HG03469 (cell line): ENCODE results near the gene ATP5F1B.

Experiments
- ATAC-seq: cut with Tn5 transposase; IDR thresholded peaks from one replicate; pipeline ENCODE4 v1.9.1; 2021; ENCODE audit warnings: mild to moderate bottlenecking, moderate library complexity, moderate number of reproducible peaks; ENCODE audit not compliant: unreplicated experiment

The ATP5F1B gene

DNA sequence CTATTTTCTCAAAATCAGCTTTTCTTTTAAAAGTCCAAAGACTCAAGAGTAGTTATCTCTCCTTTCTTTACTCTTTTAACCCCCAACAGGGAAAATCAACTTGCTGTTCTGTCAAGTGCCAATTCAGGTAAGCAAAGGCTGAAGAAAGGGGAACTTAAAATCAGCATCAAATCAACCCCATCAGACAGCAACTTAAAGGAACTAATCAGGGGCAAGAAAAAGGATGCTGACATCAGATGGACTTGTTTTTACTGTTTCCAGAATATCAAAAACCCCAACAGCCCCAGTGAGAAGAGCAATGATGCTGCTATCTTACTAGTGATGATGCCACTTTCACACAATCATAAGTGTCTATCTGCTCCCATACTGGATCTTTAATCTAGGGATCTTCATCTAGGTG lies 19.1 kb downstream of the ATP5F1B start:
- ATAC-seq = no peak

DNA sequence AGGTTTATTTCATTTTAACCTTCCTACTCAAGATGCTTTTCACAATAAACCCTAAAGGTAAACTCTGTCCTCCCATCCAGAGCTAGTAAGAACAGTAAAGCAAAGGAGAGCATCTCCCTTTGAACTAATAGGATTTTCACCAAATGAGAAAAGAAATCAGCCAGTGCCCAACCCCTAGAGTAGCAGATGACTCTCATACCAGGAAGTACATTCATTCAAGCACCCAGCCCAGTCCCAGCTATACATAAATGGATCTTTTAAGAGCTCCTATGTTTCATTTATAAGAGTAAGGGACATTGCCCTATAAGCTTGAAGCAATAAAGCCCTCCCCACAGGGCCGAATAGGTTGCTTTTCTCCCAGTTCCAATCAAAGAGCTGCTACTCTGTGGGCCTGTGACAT lies 23.2 kb downstream of the ATP5F1B start:
- ATAC-seq = no peak

- ATAC-seq = no peak
These were observed 28.9 kb downstream of the ATP5F1B start for GRCh38 chr12:56616925-56617324.

DNA sequence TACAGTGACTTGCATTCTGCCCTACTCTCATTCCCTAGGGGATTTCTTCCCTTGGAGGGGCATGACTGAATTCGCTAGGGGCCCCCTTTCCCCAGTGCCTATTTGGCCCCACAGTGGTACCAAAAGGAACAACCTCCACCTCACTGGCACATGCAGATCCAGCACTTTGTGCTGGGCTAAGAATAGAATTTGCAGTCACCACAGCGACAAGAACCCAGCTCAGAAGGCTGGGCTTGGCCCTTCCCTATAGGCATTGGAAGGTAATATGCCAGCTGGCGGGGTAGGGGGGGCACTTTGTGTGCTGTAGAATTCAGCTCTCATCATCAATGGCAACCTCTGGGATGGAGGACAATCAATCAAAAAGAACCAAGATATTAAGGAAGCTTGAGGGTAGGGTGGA lies 29.5 kb downstream of the ATP5F1B start:
- ATAC-seq = no peak

GRCh38 chr12:56614627-56615026 lies 31.2 kb downstream of the ATP5F1B start:
- no peak for ATAC-seq

- ATAC-seq = no peak
These were observed 41.4 kb downstream of the ATP5F1B start for GRCh38 chr12:56604355-56604754.

- ATAC-seq = no peak
These were observed 43.5 kb downstream of the ATP5F1B start for GRCh38 chr12:56602239-56602638.

DNA sequence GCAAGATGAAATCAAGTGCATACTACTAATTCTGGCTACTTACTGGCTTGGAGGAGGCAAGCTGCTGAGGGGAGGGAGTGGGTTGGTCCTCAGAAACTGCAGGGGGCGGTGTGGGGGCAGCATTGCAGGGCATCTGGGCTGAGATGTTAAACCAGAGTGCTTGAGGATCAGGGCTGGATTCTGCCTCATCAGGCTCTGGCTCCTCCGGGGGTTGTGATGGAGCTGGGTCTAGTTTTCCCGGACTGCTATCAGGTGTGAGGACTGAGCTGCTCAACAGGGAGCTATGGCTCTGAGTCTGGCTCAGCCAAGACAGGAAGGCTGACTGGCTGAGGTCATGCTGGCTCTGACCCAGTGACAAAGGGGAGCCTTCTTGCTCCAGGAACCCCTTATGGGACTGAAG lies 44.3 kb downstream of the ATP5F1B start:
- ATAC-seq = no peak

DNA sequence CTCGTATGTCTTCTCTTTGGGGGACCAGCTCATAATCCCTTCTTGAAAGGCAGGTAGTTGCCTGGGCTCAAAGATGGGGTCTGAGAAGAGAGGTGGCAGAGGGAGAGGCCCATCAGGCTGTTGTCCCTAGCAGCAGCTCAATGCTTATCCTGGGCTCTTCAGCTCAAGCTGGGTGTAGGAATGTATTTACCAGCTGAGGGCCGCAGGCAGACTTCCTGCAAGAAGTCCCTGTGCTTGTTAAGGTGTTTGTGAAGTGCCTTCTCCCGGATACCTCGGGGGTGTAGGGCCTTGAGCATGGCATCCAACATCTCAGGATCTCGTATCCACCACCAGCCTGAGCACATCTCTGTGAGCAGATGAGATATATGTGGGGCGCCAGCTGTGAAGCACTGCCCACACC lies 45.0 kb downstream of the ATP5F1B start:
- ATAC-seq = no peak

DNA sequence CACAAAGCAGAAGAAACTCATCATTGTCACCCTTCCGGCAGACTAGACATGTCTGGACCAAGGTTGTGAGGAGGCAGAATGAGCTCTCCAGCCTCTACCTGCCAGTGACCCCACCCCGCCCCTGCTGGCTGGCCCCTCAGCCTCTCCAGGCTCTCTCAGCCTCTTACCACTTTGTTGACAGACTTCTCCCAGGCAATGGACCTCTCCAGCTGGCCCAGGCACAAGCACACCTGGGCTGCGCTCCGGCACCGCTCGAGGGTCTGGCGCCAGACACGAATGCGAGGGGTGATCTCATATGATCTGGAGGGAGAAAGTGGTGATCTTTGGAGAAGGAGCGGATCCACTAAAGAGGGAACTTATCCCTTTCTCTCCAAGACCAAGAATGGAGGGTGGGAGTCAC lies 46.0 kb downstream of the ATP5F1B start:
- ATAC-seq = no peak

- ATAC-seq = no peak
These were observed 46.7 kb downstream of the ATP5F1B start for GRCh38 chr12:56599041-56599440.

GRCh38 chr12:56596815-56597214 lies 49.0 kb downstream of the ATP5F1B start:
- ATAC-seq = no peak

GRCh38 chr12:56593909-56594621 lies 51.7 kb downstream of the ATP5F1B start:
- ATAC-seq = no peak

DNA sequence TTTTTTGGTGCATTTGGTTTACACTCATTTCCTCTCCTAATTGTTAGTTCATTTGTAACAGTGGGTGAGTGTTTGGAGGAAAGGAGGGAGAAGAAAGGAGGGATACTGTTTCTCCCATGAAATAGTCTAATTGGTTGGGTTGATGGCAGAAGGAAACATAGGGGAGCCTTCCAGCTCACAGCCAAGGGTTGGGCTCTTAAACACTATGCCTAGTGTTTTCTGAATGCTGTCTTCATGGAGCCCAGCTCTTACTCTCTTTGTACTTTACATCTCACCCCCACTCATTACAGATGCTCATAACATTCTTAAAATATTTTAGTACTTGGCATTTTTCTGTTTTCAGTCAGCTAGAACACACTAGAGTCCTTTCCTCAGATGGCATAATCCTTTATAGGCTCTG lies 53.8 kb downstream of the ATP5F1B start:
- ATAC-seq = no peak

GRCh38 chr12:56591126-56591525 lies 54.7 kb downstream of the ATP5F1B start:
- no peak for ATAC-seq

GRCh38 chr12:56590237-56590830 lies 55.5 kb downstream of the ATP5F1B start:
- no peak for ATAC-seq

- ATAC-seq = no peak
These were observed 56.0 kb downstream of the ATP5F1B start for GRCh38 chr12:56589783-56590182.
